AG09309 (cell line): ENCODE data around the gene ALKBH6.

Source experiments
- DNase-seq: peaks from one replicate; pipeline ENCODE4 v3.0.0-alpha.2; 2010; ENCODE audit warnings: low read depth
- H3K4me3 ChIP-seq: 2 replicates; pipeline ENCODE4 v1.5.1; 2011; ENCODE audit warnings: mild to moderate bottlenecking, low read depth, low read length, moderate library complexity; ENCODE audit not compliant: control insufficient read depth
- TF ChIP-seq, protein P1 (sequence below): IDR thresholded peaks from 2 replicates; pipeline ENCODE4 v1.5.1; 2011; ENCODE audit warnings: mild to moderate bottlenecking, low read depth, low read length, inconsistent platforms; ENCODE audit not compliant: insufficient read depth, control insufficient read depth; ENCODE audit errors: missing control alignments

ALKBH6 gene

DNA sequence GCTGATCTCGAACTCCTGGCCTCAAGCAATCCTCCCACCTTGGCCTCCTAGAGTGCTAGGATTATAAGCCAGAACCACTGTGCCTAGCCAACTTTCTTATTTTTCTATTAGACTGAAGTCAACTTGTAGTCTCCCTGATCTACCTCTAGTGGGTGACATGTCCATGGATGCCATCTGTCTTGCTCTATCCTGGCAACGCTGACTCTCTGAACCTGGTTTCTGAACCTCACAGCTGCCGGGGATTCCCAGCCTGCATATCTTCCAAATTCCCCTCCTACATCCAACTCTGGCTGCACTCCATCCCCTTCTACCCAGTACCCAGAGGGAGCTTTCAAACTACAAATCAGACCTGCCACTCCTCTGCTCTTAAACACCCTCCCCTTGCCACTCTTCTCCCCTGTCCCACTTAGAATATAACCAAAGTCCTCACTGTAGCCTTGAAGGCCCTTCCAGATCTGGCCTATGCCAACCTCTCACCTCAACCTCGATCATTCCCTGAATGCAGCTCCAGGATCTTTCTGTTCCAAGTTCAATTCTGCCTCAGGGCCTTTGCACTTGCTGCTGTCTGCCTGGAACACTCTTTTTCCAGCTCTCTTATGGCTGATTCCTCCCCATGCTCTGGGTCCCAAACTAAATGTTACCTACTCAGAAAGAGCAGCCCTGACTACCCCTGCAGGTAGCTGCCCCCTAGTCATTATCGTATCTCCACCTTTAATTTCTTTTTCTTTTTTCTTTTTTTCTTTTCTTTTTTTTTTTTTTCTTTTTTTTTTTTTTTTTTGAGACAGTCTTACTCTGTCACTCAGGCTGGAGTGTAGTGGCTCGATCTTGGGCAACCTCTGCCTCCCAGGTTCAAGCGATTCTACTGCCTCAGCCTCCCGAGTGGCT lies 16.5 kb upstream of the ALKBH6 start:
- no peak for DNase-seq
- no peak overlapping the region for H3K4me3 ChIP-seq
- TF ChIP-seq, protein P1, sequence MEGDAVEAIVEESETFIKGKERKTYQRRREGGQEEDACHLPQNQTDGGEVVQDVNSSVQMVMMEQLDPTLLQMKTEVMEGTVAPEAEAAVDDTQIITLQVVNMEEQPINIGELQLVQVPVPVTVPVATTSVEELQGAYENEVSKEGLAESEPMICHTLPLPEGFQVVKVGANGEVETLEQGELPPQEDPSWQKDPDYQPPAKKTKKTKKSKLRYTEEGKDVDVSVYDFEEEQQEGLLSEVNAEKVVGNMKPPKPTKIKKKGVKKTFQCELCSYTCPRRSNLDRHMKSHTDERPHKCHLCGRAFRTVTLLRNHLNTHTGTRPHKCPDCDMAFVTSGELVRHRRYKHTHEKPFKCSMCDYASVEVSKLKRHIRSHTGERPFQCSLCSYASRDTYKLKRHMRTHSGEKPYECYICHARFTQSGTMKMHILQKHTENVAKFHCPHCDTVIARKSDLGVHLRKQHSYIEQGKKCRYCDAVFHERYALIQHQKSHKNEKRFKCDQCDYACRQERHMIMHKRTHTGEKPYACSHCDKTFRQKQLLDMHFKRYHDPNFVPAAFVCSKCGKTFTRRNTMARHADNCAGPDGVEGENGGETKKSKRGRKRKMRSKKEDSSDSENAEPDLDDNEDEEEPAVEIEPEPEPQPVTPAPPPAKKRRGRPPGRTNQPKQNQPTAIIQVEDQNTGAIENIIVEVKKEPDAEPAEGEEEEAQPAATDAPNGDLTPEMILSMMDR = peak; percentile 35

DNA sequence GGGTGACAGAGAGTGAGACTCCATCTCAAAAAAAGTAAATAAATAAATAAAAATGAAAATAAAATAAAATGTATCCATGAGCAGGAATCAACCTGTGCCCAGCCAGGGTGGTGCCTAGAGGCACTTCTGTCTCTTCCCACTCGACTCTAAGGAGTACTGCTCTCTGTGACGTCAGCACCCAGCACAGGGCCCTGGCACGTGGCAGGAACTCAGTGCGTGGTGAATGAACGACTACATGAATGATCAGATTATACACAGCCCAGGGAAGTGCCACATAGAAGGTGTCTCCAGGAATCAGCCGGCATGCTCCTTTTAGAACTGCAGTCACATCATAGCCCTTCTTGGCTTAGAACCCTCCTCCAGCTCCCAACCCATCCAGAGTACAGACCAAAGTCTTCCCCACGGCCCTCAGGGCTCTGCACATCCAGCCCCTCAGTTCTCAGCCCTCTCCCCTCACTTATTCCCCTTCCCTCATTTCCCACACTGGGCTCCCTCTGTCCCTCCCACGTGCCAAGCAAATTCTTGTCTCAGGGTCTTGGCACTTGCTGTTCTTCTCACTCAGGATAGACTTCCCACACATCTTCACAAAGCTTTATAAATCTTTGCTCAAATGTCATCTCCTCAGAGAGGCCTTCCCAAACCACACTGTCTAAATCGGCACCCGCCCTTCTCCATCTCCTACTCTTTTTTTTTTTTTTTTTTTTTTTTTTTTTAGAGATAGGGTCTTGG lies 14.5 kb upstream of the ALKBH6 start:
- no peak overlapping the region for H3K4me3 ChIP-seq
- no peak for DNase-seq
- TF ChIP-seq, protein P1 = no peak

DNA sequence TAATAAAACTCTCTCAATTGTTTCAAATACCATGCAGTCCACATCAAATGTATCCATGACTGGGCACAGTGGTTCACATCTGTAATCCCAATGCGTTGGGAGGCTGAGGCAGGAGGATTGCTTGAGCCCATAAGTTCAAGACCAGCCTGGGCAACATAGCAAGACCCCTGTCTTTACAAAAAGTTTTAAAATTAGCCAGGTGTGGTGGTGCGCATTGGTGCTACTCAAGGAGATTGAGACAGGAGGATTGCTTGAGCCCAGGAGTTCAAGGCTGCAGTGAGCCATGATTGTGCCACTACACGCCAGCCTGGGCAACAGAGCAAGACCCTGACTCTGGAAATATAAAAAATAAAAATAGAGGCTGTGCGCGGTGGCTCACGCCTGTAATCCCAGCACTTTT lies 13.7 kb upstream of the ALKBH6 start:
- no peak for DNase-seq
- TF ChIP-seq, protein P1 = no peak
- H3K4me3 ChIP-seq = no peak overlapping the region

DNA sequence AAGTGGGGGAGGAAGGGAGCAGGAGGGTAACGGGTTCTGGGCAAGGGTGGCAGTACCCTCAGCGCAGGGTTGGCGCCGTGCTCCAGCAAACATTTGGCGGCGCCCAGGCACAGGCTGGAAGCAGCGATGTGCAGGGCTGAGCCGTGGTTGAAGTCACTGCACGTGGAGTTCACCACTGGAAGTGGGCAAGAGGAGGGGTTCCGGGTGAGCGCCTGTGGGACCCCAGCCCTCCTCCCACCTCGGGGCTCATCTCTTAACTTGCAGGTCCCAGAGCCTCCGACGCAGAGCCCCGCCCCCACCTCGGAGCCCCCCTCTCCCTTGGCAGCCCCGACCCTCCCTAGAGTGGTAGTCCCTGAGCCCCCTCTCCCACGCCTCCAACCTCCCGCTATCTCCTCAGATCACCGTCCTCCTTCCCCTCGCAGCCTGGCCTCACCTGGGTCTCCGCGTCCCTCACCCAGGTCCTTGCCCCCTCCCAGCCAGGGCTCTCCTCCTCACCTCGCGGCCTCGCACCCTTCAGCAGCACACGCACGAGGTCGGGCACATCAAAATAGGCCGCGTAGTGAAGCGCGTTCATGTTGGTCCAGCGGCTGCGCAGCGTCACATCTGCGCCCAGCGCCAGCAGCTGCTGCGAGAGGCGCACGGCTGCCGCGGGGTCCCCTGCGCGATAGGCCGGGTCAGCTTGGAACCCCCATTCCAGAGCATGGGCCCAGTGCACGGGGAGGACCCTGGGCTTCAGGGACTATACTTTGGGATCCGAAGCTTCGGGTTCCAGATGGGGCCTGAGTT lies 12.3 kb upstream of the ALKBH6 start:
- no peak for DNase-seq
- TF ChIP-seq, protein P1 = no peak
- H3K4me3 ChIP-seq = no peak overlapping the region

DNA sequence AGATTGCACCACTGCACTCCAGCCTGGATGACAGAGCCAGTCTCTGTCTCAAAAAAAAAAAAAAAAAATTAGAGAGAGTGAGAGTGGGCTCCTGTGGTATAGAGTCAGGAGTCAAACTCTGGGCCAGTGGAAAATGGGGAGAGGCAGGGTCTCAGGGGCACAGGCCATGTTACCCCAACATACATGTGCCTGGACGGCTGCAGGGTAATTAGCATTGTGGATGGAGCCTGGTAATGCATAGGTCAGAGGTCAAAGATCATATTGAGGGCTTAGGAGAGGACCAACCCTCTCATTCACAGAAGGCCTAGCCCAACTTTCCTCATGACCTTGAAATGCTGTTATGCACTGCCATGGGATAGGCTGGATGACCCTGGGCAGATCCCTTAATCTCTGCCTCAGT lies 11.5 kb upstream of the ALKBH6 start:
- DNase-seq = no peak
- TF ChIP-seq, protein P1 = no peak
- H3K4me3 ChIP-seq = no peak overlapping the region

DNA sequence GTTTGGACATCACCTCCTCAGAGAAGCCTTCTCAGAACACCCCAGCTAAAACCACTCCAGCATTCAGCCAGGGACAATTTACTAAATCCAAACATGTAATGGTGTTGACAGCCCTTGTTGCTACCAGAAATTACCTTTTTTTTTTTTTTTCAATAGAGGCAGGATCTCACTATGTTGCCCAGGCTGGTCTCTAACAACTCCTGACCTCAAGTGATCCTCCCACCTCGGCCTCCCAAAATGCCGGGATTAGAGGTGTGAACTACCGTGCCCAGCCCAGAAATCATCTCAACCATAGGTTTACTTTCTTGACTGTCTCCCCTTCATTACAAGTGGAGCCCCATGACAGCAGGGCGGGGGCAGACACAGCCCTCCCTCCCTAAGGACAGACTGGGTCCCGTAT lies 9.4 kb upstream of the ALKBH6 start:
- DNase-seq = no peak
- TF ChIP-seq, protein P1 = no peak
- H3K4me3 ChIP-seq = no peak overlapping the region
